ENCODE results near the gene NCAM2.

GRCh38 chr21:20998886-20999285, 677 bp downstream of the NCAM2 start:
- TF ChIP-seq EZH2 (IDR thresholded peaks at IDR 0.05; ENCODE audit: borderline replicate concordance, insufficient read depth, low read length, poor library complexity, severe bottlenecking) (no peak), CTCF (IDR thresholded peaks at IDR 0.05; ENCODE audit: poor library complexity, severe bottlenecking) (no peak)
